Stomach (tissue), 4 donors: Measurements from ENCODE around the gene COTL1.

Experiments
- EP300 ChIP-seq: sonication (generic); formaldehyde crosslinking; IDR thresholded peaks from one replicate; pipeline ENCODE4 v1.6.1; 2017; ENCODE audit warnings: antibody characterized with exemption
- POLR2A ChIP-seq, 4 donors: fragments of 450-650 bp; IDR thresholded peaks; one replicate each; pipeline ENCODE4 v1.6.1; 2016; ENCODE audit warnings: antibody characterized with exemption in 4 of 4, control low read depth in 2 of 4, mild to moderate bottlenecking in 1 of 4, moderate library complexity in 1 of 4
- POLR2AphosphoS5 ChIP-seq, 3 donors: sonication (generic); formaldehyde crosslinking; IDR thresholded peaks; one replicate each; pipeline ENCODE4 v1.6.1; 2016; ENCODE audit warnings: antibody characterized with exemption in 3 of 3
- TF ChIP-seq, protein P1 (sequence below), 7 experiments: fragments of 450-650 bp in 4 of 7; fragments of 200-600 bp in 3 of 7; sonication (generic) in 3 of 7; IDR thresholded peaks; one replicate each; pipeline ENCODE4 v1.5.1; 2016 to 2019; ENCODE audit warnings: antibody characterized with exemption in 7 of 7, control low read depth in 2 of 7, mild to moderate bottlenecking in 1 of 7

- no peak for TF ChIP-seq POLR2A (IDR thresholded peaks at IDR 0.05)
- TF ChIP-seq POLR2AphosphoS5 (IDR thresholded peaks at IDR 0.05): no peak
- TF ChIP-seq, protein P1, sequence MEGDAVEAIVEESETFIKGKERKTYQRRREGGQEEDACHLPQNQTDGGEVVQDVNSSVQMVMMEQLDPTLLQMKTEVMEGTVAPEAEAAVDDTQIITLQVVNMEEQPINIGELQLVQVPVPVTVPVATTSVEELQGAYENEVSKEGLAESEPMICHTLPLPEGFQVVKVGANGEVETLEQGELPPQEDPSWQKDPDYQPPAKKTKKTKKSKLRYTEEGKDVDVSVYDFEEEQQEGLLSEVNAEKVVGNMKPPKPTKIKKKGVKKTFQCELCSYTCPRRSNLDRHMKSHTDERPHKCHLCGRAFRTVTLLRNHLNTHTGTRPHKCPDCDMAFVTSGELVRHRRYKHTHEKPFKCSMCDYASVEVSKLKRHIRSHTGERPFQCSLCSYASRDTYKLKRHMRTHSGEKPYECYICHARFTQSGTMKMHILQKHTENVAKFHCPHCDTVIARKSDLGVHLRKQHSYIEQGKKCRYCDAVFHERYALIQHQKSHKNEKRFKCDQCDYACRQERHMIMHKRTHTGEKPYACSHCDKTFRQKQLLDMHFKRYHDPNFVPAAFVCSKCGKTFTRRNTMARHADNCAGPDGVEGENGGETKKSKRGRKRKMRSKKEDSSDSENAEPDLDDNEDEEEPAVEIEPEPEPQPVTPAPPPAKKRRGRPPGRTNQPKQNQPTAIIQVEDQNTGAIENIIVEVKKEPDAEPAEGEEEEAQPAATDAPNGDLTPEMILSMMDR (IDR thresholded peaks at IDR 0.05): no peak
- TF ChIP-seq EP300: no peak
These were observed 20.9 kb downstream of the COTL1 start for GRCh38 chr16:84596801-84597527.
